B cell (primary cell): ENCODE data around the gene EIF3I. TPM values are rescaled to one million over a fixed set of nuclear protein-coding genes. Genes with fewer than 3 reads are reported as not detected.
A peak's percentile ranks its signal among the peaks of the same experiment; 100 is the strongest.

Experiments used
- ATAC-seq: fragments of 200-7000 bp; cut with Tn5 transposase; one replicate; pipeline ENCODE4 v1.10.0; 2021; ENCODE audit warnings: low read depth, mild to moderate bottlenecking, moderate number of reproducible peaks, moderate library complexity
- CTCF ChIA-PET: fragments of 350-600 bp; sonication (Branson Sonifier 250); formaldehyde crosslinking; loops from one replicate; lab custom pipeline; 2021; ENCODE audit warnings: antibody characterized with exemption, inconsistent platforms; lab: Charles Lee
- POLR2A ChIA-PET: fragments of 350-600 bp; sonication (Branson Sonifier 250); formaldehyde crosslinking; loops from one replicate; lab custom pipeline; 2021; ENCODE audit warnings: antibody characterized with exemption; lab: Charles Lee
- DNase-seq: peaks from one replicate; pipeline ENCODE4 v3.0.0; 2013
- H2AFZ ChIP-seq: 2 replicates; pipeline ENCODE4 v1.6.1; 2012; ENCODE audit warnings: mild to moderate bottlenecking, low read depth, low read length; ENCODE audit not compliant: insufficient read depth, poor library complexity, severe bottlenecking
- H3K27ac ChIP-seq, 2 donors: 1 replicate in 1 of 2; 2 replicates in 1 of 2; pipeline ENCODE4 v1.5.1; 2012 to 2013; ENCODE audit warnings: low read length in 2 of 2, mild to moderate bottlenecking in 2 of 2, moderate library complexity in 1 of 2
- H3K27me3 ChIP-seq, 4 experiments: fragments of 200-600 bp in 1 of 4; sonication (generic) in 1 of 4; replicated peaks in 1 of 4; 1 replicate in 2 of 4; 2 replicates in 2 of 4; pipeline versions ENCODE4 v1.6.1 to v1.7.0; 2013 to 2016; ENCODE audit warnings: low read length in 3 of 4, mild to moderate bottlenecking in 2 of 4, mixed read lengths in 1 of 4, moderate library complexity in 1 of 4; ENCODE audit not compliant: insufficient read depth in 4 of 4, control insufficient read depth in 3 of 4; ENCODE audit errors: control extremely low read depth in 1 of 4
- H3K36me3 ChIP-seq, 2 experiments: replicated peaks in 1 of 2; 1 replicate in 1 of 2; 2 replicates in 1 of 2; pipeline versions ENCODE4 v1.6.1 to v1.7.1; 2013; ENCODE audit warnings: low read length in 1 of 2; ENCODE audit not compliant: insufficient read depth in 2 of 2, control insufficient read depth in 1 of 2; ENCODE audit errors: control extremely low read depth in 1 of 2, extremely low read depth in 1 of 2
- H3K4me1 ChIP-seq, 2 donors: fragments of 200-600 bp in 1 of 2; sonication (generic) in 1 of 2; 1 replicate in 1 of 2; 2 replicates in 1 of 2; pipeline versions ENCODE4 v1.5.1 to v1.6.1; 2013 to 2017; ENCODE audit warnings: low read length in 2 of 2; ENCODE audit not compliant: control insufficient read depth in 2 of 2, insufficient read depth in 2 of 2
- H3K4me2 ChIP-seq: replicated peaks from 2 replicates; pipeline ENCODE3; 2012; ENCODE audit warnings: mild to moderate bottlenecking, low read depth, low read length; ENCODE audit not compliant: poor library complexity, severe bottlenecking
- H3K4me3 ChIP-seq, 5 experiments: fragments of 200-600 bp in 1 of 5; sonication (generic) in 1 of 5; 1 replicate in 3 of 5; 2 replicates in 2 of 5; pipeline versions ENCODE4 v1.5.1 to v1.7.0; 2011 to 2016; ENCODE audit warnings: low read length in 4 of 5, mild to moderate bottlenecking in 4 of 5, low read depth in 2 of 5, control low read depth in 1 of 5, moderate library complexity in 1 of 5; ENCODE audit not compliant: insufficient read depth in 1 of 5; ENCODE audit errors: control extremely low read depth in 1 of 5, extremely low read depth in 1 of 5
- H3K79me2 ChIP-seq: fragments of 200-600 bp; sonication (generic); one replicate; pipeline ENCODE4 v1.6.0; 2016; ENCODE audit warnings: low read length; ENCODE audit not compliant: control insufficient read depth, insufficient read depth
- H3K9ac ChIP-seq: fragments of 200-600 bp; sonication (generic); 2 replicates; pipeline ENCODE4 v1.6.1; 2017; ENCODE audit warnings: mild to moderate bottlenecking, low read length, moderate library complexity
- H3K9me3 ChIP-seq, 3 donors: one replicate each; pipeline versions ENCODE4 v1.6.1 to v1.7.1; 2013; ENCODE audit warnings: low read length in 2 of 3; ENCODE audit not compliant: control insufficient read depth in 2 of 3, insufficient read depth in 1 of 3; ENCODE audit errors: control extremely low read depth in 1 of 3
- H4K20me1 ChIP-seq: 2 replicates; pipeline ENCODE4 v1.6.0; 2012; ENCODE audit warnings: mild to moderate bottlenecking, low read length; ENCODE audit not compliant: insufficient read depth, control insufficient read depth, poor library complexity, severe bottlenecking
- H3K27ac Mint-ChIP-seq: one replicate; pipeline ENCODE4 v1.8.0; 2021; ENCODE audit warnings: mixed read lengths
- H3K27me3 Mint-ChIP-seq: one replicate; pipeline ENCODE4 v1.8.0; 2021; ENCODE audit warnings: mixed read lengths
- H3K4me1 Mint-ChIP-seq: one replicate; pipeline ENCODE4 v1.8.0; 2021; ENCODE audit warnings: mixed read lengths
- H3K4me3 Mint-ChIP-seq: one replicate; pipeline ENCODE4 v1.8.0; 2021; ENCODE audit warnings: mixed read lengths
- H3K9me3 Mint-ChIP-seq: one replicate; pipeline ENCODE4 v1.8.0; 2022; ENCODE audit warnings: mixed read lengths; ENCODE audit not compliant: insufficient read depth
- CTCF ChIP-seq: fragments of 200-600 bp; IDR thresholded peaks from one replicate; pipeline ENCODE4 v1.8.0; 2022; ENCODE audit warnings: antibody characterized with exemption, mild to moderate bottlenecking
- EZH2 ChIP-seq: IDR thresholded peaks from 2 replicates; pipeline ENCODE4 v1.6.1; 2012; ENCODE audit warnings: borderline replicate concordance, low read depth, mild to moderate bottlenecking, moderate library complexity, low read length; ENCODE audit not compliant: insufficient read depth, poor library complexity, severe bottlenecking
- WGBS: methylation state at CpG from one replicate; pipeline ENCODE4 v1.1.5; 2013; ENCODE audit warnings: missing lambda C conversion rate; ENCODE audit not compliant: insufficient coverage; 5-methylcytosine and 5-hydroxymethylcytosine counted together
- intact Hi-C: fragments of 100-400 bp; cut with micrococcal nuclease; formaldehyde crosslinking; loops from one replicate; pipeline ENCODE4 v1.10.0; 2022
- polyA plus RNA-seq: library from polyadenylated mRNA; depleted of rRNA; stranded (reverse); fragments of >200 nt; gene quantifications from 2 replicates; pipeline ENCODE4 v1.2.3, GENCODE V29; 2012
- total RNA-seq, 2 donors: library from RNA; stranded (reverse); fragments of 120-200 nt in 1 of 2; gene quantifications; 1 replicate in 1 of 2; 2 replicates in 1 of 2; pipeline versions ENCODE4 v1.2.3 to v1.2.4, GENCODE V29; 2013 to 2022

Gene EIF3I
- total and polyA plus RNA-seq, 2 donors (not counting 1 experiment from before 2014, with no cell fraction given) = 87.0 to 130 TPM

GRCh38 chr1:32219022-32219421 lies 3.2 kb upstream of the EIF3I start:
- Histone ChIP-seq H3K36me3 (peaks cover 3 to 36% of the 10 kb centered on the region in 2 experiments), H3K4me1 (peaks cover 28 to 37% of the 10 kb centered on the region in 2 donors), H2AFZ (no peak overlapping the region), H3K9ac (no peak overlapping the region), H3K9me3 (no peaks in the 10 kb centered on the region), H3K4me2 (no peak overlapping the region), H3K27ac (no peak overlapping the region), H3K79me2 (peaks cover 53% of the 10 kb centered on the region), H3K27me3 (no peaks in the 10 kb centered on the region), H4K20me1 (peaks cover 6% of the 10 kb centered on the region), H3K4me3 (no peak overlapping the region)
- no peaks in the 10 kb centered on the region for H3K9me3 Mint-ChIP-seq
- WGBS = 100% methylated on average over 2 of the region's 7 CpGs
- peaks cover 43% of the 10 kb centered on the region for H3K4me1 Mint-ChIP-seq
- ChIA-PET CTCF (interaction anchor here (1.0 to 2.0 kb wide), 2 partner anchors 24 to 103 kb away, joined by 3 to 5 read pairs; no protein-coding TSS in a partner anchor), POLR2A (interaction anchor here (1.4 kb wide), 1 partner anchor 18 kb away, joined by 3 read pairs; the partner anchor contains the start of gene CCDC28B)
- H3K27me3 Mint-ChIP-seq = no peaks in the 10 kb centered on the region
- intact Hi-C loops = no loop called here
- no peak overlapping the region for H3K27ac Mint-ChIP-seq
- DNase-seq = no peak
- no peak for TF ChIP-seq CTCF
- TF ChIP-seq EZH2 = no peak
- ATAC-seq = no peak
- H3K4me3 Mint-ChIP-seq = no peak overlapping the region

- CTCF ChIA-PET = interaction anchor here (0.7 to 3.6 kb wide), 7 partner anchors 9 to 181 kb away, joined by 3 to 15 read pairs (median 3); partner anchors contain the start of gene TXLNA
- DNase-seq (peak; percentile 55), ATAC-seq (peak; percentile 39)
- Mint-ChIP-seq H3K27ac (peak overlapping the region; percentile 98), H3K4me1 (peaks cover 43% of the 10 kb centered on the region), H3K9me3 (no peaks in the 10 kb centered on the region), H3K27me3 (no peaks in the 10 kb centered on the region), H3K4me3 (peak overlapping the region; percentile 97)
- no peak for TF ChIP-seq CTCF
- no peak for TF ChIP-seq EZH2
- H3K27me3 ChIP-seq = no peaks in the 10 kb centered on the region
- H3K4me1 ChIP-seq = peaks cover 28 to 30% of the 10 kb centered on the region in 2 donors
- H3K4me3 ChIP-seq = peak overlapping the region; percentile 61 to 99 (median 93)
- H3K27ac ChIP-seq = peak overlapping the region; percentile 72 to 94
- H2AFZ ChIP-seq = no peak overlapping the region
- H3K36me3 ChIP-seq = peaks cover 3 to 34% of the 10 kb centered on the region in 2 experiments
- H3K9ac ChIP-seq = peak overlapping the region; percentile 97
- POLR2A ChIA-PET = interaction anchor here (0.9 to 1.3 kb wide), 3 partner anchors 21 to 115 kb away, joined by 3 to 4 read pairs (median 4); partner anchors contain the start of genes CCDC28B and MARCKSL1
- peaks cover 8% of the 10 kb centered on the region for H4K20me1 ChIP-seq
- 100% methylated on average over 1 of the region's 4 CpGs for WGBS
- H3K79me2 ChIP-seq = peaks cover 53% of the 10 kb centered on the region
- H3K4me2 ChIP-seq = peak overlapping the region; percentile 87
- H3K9me3 ChIP-seq = no peaks in the 10 kb centered on the region
- intact Hi-C loops = no loop called here
Observed at GRCh38 chr1:32220746-32221580, 1.2 kb upstream of the EIF3I start.
